SJSA1 (cell line): ENCODE results near the gene RUNX1. TPM values are rescaled to one million over a fixed set of nuclear protein-coding genes. Genes with fewer than 3 reads are reported as not detected.
A peak's percentile ranks its signal among the peaks of the same experiment; 100 is the strongest.
"Not testable (repeated sequence)": the region's sequence is repeated elsewhere in the genome, so short reads cannot be mapped to it uniquely, and the experiment has no call there.

ENCODE experiments used
- DNase-seq, 2 experiments: peaks; one replicate each; pipeline ENCODE4 v3.0.0-alpha.2; 2015 to 2020; ENCODE audit warnings: low spot score in 2 of 2, low read depth in 1 of 2
- H3K27ac ChIP-seq: fragments of 250-450 bp; sonication (Bioruptor Pico); 2 replicates; pipeline ENCODE4 v1.5.1; 2020; ENCODE audit warnings: mild to moderate bottlenecking, moderate library complexity
- H3K27me3 ChIP-seq: fragments of 250-450 bp; sonication (Bioruptor Pico); replicated peaks from 2 replicates; pipeline ENCODE4 v1.5.1; 2020; ENCODE audit warnings: mild to moderate bottlenecking, moderate library complexity
- H3K36me3 ChIP-seq: fragments of 250-450 bp; sonication (Bioruptor Pico); 2 replicates; pipeline ENCODE4 v1.5.1; 2020; ENCODE audit warnings: mild to moderate bottlenecking
- H3K4me1 ChIP-seq: fragments of 250-450 bp; sonication (Bioruptor Pico); replicated peaks from 2 replicates; pipeline ENCODE4 v1.6.1; 2021; ENCODE audit warnings: mild to moderate bottlenecking
- H3K4me3 ChIP-seq: fragments of 250-450 bp; sonication (Bioruptor Pico); 2 replicates; pipeline ENCODE4 v1.5.1; 2020; ENCODE audit warnings: mild to moderate bottlenecking
- H3K9me3 ChIP-seq: fragments of 250-450 bp; sonication (Bioruptor Pico); replicated peaks from 2 replicates; pipeline ENCODE4 v1.5.1; 2020; ENCODE audit warnings: mild to moderate bottlenecking
- total RNA-seq: library from RNA; depleted of rRNA; stranded (reverse); fragments of >200 nt; shearing (Covaris generic); gene quantifications from 2 replicates; pipeline ENCODE4 v1.2.3, GENCODE V29; 2014

The RUNX1 gene
- total RNA-seq, 1 experiment from 2014 or later, result 18.0 TPM

DNA sequence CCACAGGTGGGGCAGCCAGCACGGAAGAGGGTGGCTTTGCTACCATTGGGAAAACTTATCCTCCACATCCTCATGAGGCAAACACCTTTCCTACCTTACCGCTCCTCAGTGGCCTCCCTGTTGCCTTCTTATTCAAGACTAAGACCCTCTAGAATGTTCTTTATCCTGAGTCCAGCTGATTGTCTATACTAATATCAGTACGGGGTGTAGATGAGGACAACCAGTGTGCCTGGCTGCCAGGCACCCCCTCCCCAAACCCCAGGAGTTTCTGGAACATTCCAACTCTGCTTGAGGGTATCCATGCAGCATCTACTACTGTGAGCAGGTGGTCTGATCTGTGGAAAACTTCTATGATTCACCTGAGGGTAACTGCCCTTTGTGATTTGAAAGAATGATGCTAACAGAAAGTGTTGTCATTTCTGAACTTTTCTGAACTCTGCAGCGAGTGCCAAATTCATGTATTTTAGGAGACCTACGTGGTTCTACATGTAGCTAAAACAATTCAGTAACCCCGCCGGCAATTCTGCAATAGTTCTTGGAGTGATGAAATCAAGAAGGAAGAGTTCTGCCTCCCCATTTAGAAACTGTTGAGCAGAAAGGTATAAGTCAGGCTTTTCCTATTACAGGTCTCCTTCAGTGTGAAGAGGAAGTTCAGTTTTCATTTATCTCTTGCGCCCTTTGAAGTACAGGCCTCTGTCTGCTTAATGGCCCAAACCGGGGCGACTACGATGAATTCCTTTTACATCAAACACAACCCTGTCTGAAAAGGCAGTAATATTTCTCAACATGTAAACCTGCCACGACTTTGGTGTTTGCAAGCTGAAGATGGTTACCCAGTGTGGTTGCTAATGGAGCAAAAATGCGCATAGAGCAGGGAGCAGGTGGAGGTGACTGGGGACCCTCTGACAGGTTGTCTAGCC is 80.4 kb downstream of the RUNX1 start:
- no peak for DNase-seq
- no peaks in the 10 kb centered on the region for H3K27me3 ChIP-seq

GRCh38 chr21:34967509-34968289 is 81.4 kb downstream of the RUNX1 start:
- Histone ChIP-seq H3K27ac (peak overlapping the region; percentile 40), H3K36me3 (no peaks in the 10 kb centered on the region), H3K4me1 (peaks cover 41% of the 10 kb centered on the region), H3K27me3 (no peaks in the 10 kb centered on the region), H3K9me3 (no peaks in the 10 kb centered on the region), H3K4me3 (no peak overlapping the region)
- DNase-seq, result peak in 1 of 2 experiments; percentile 47

More for the DNA sequence above, 80.4 kb downstream of the RUNX1 start:
- no peak overlapping the region for H3K4me3 ChIP-seq
- H3K27ac ChIP-seq, result no peak overlapping the region
- no peaks in the 10 kb centered on the region for H3K36me3 ChIP-seq
- peaks cover 41% of the 10 kb centered on the region for H3K4me1 ChIP-seq
- H3K9me3 ChIP-seq, result no peaks in the 10 kb centered on the region

- H3K9me3 ChIP-seq, DNase-seq, H3K36me3 ChIP-seq, H3K27ac ChIP-seq, H3K27me3 ChIP-seq, H3K4me3 ChIP-seq: not testable (repeated sequence)
- H3K4me1 ChIP-seq, result peaks cover 49% of the 10 kb centered on the region
Measured at GRCh38 chr21:34966881-34967280, 82.2 kb downstream of the RUNX1 start.

DNA sequence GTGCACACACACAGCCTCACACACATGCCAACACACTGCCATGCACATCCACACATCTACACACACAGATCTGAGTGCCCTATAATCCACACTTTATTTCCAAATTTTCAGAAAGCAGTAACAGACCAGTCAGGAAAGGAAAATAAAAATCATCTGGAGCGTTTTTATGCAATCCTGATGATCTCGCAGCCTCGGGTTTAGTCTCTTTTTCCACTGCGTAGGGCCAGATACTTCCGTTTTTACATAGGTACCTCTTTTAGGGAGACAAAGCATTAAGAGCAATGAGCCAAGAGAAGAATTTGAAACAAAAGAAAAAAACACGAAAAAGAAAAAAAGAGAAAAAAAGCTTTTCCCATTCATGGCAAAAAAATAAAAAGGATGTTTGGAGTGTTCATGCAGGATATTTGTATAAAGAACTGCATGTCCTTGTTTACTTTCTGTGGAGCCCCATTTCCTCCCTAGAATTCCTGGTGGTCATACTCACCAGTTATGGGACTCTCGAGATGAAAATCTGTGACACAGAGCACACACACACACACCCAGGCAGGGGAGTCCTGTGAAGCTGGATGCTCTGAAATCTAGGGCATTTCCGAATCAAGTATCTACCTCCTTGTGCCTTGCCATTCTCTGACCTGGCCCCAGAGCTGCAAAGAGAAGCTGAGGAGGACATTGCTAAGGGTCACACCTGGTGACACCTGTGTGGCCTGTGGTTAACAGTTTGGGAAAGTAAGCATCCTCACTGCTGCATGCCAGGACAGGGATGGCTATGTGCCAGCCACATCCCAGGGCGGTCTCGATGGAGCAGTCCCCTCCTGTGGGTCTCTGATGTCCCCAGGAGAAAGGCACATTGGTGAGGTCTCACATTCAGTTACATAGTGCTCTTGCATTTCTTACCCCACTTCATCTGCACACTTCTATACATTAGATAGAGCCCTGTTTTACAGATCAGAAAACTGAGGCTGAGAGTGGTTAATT is 83.6 kb downstream of the RUNX1 start:
- H3K27me3 ChIP-seq, result no peaks in the 10 kb centered on the region
- H3K4me1 ChIP-seq, result peaks cover 58% of the 10 kb centered on the region
- peak overlapping the region; percentile 63 for H3K27ac ChIP-seq
- peak overlapping the region; percentile 8 for H3K4me3 ChIP-seq
- H3K9me3 ChIP-seq, result no peaks in the 10 kb centered on the region
- peak; percentile 87 to 94 for DNase-seq
- H3K36me3 ChIP-seq, result no peaks in the 10 kb centered on the region

DNA sequence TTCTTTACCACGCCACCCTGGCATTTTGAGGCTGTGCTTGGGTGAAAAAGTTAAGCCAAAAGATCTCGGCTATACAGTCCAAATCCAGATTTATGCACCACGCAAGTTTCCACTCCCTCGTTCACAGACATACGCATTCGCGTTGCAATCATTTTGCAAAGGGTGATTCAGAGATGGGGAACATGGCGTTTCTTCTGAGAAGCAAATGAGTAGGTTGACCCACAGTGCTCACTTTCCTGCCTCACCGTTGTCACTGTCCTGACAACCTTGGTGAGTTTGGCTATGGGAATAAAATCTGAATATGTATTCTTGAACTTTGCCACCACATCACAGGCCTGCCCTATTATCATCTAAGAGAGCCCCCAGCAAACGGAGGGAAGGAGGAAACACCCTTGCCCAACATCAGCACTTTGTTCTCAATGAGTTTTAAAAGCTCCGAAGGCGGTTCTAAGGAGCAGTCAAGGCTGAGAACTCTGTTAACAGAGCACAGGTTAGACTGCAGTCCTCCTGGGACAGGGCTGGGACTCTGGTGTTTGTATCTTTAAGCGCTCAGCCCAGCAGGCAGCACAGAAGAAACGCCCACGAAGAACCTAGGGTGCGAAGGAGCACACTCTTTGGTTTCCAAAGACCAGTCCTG is 86.4 kb downstream of the RUNX1 start:
- H3K4me1 ChIP-seq, result peaks cover 57% of the 10 kb centered on the region
- H3K27ac ChIP-seq, result no peak overlapping the region
- no peak overlapping the region for H3K4me3 ChIP-seq
- no peaks in the 10 kb centered on the region for H3K27me3 ChIP-seq
- H3K36me3 ChIP-seq, result no peaks in the 10 kb centered on the region
- no peak for DNase-seq
- no peaks in the 10 kb centered on the region for H3K9me3 ChIP-seq

DNA sequence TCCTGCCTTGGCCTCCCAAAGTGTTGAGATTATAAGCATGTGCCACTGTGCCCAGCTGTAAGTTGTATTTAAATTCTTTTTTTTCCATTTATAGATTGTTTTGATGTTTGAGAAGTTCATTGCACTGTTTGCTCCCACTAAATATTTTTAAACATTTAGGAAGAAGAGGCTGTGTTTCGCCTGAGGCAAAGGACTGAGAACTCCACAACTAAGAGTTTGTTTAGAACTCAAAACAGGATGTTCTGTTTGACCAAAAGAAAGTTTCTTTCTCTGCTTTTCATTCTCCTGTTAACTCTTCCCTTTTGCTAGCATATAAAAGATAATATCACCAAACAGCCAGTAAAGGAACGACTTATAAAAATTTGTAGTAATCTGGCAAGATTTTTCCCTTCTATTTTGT is 87.0 kb downstream of the RUNX1 start:
- Histone ChIP-seq H3K27me3 (no peaks in the 10 kb centered on the region), H3K4me1 (peaks cover 51% of the 10 kb centered on the region), H3K9me3 (no peaks in the 10 kb centered on the region), H3K36me3 (0 out of 2 replicates have a peak, but pooled peaks cover 4% of the 10 kb centered on the region), H3K4me3 (no peak overlapping the region), H3K27ac (0 out of 2 replicates have a peak overlapping the region, but pooled peaks have one; percentile 30)
- no peak for DNase-seq

DNA sequence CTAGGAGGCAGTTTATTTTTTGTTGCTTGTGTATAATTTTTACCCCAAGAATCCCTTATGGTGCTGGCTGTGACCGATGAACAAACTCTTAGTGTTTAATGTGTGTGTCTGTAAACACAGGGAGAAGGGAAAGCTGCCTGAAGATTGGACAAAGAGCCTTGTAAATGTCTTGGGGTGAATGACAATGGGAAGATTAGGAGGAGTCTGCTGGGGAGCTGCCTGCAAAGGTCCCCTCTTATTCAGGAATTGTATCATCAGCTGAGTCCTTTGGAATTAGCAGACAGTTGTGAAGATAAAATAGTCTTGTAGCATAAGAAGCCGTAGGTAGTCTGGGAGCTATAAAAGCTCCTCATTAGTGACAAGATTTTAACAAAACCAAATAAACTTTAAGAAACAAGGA is 88.4 kb downstream of the RUNX1 start:
- no peak overlapping the region for H3K27ac ChIP-seq
- H3K9me3 ChIP-seq, result 0 out of 2 replicates have a peak, but pooled peaks cover 3% of the 10 kb centered on the region
- H3K4me1 ChIP-seq, result peaks cover 42% of the 10 kb centered on the region
- no peak for DNase-seq
- peaks cover 7% of the 10 kb centered on the region; the same call in 1 of the 2 replicates for H3K36me3 ChIP-seq
- no peaks in the 10 kb centered on the region for H3K27me3 ChIP-seq
- no peak overlapping the region for H3K4me3 ChIP-seq

GRCh38 chr21:34959607-34960006 is 89.5 kb downstream of the RUNX1 start:
- DNase-seq, result no peak
- H3K4me1 ChIP-seq, result peaks cover 33% of the 10 kb centered on the region
- no peaks in the 10 kb centered on the region for H3K27me3 ChIP-seq
- no peak overlapping the region for H3K4me3 ChIP-seq
- H3K9me3 ChIP-seq, result 0 out of 2 replicates have a peak, but pooled peaks cover 3% of the 10 kb centered on the region
- H3K36me3 ChIP-seq, result peaks cover 7% of the 10 kb centered on the region; the same call in 1 of the 2 replicates
- H3K27ac ChIP-seq, result no peak overlapping the region

DNA sequence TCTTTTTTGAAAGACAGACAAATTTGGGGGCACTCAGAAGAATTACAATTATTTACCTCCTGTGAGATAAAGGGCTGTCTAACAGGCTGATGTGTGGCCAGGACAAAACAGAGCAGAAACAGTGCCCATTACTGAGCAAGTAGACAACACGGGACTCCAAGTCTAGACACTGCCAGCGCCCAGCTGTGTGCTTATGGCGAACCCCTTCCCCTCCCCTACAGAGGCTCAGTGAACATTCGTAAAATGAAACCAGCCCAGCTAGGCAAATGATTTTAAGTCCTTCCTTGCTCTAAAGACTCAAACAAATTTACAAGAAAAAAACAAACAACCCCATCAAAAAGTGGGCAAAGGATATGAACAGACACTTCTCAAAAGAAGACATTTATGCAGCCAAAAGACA is 91.1 kb downstream of the RUNX1 start:
- Histone ChIP-seq H3K4me1 (peaks cover 30% of the 10 kb centered on the region), H3K36me3 (peaks cover 7% of the 10 kb centered on the region; the same call in 1 of the 2 replicates), H3K9me3 (0 out of 2 replicates have a peak, but pooled peaks cover 3% of the 10 kb centered on the region), H3K27me3 (no peaks in the 10 kb centered on the region), H3K27ac (no peak overlapping the region), H3K4me3 (no peak overlapping the region)
- no peak for DNase-seq

GRCh38 chr21:34956416-34957316 is 92.4 kb downstream of the RUNX1 start:
- 0 out of 2 replicates have a peak, but pooled peaks cover 3% of the 10 kb centered on the region for H3K9me3 ChIP-seq
- H3K4me3 ChIP-seq, result no peak overlapping the region
- H3K27me3 ChIP-seq, result no peaks in the 10 kb centered on the region
- H3K4me1 ChIP-seq, result peaks cover 17% of the 10 kb centered on the region
- no peak for DNase-seq
- H3K27ac ChIP-seq, result no peak overlapping the region
- peaks cover 7% of the 10 kb centered on the region; the same call in 1 of the 2 replicates for H3K36me3 ChIP-seq

DNA sequence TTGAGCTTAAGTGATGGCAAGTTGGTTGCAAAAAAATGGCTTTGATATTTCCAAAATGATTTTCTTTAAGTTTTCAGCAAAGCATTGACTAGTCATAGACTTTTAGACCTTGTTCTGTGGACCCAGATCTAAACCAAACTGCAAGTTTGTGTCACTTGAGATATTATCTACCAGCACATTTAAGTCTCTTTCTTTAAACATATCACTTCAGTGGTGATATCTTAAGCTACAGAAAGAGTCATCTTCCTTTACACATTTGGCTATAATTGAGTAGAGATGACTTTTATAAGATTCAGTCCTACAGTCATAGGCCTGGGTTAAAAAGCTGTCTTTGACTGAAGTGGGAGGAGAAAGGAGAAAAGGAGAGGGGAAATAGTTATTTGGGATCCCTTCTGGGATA is 95.2 kb downstream of the RUNX1 start:
- no peaks in the 10 kb centered on the region for H3K27me3 ChIP-seq
- H3K27ac ChIP-seq, result no peak overlapping the region
- H3K4me3 ChIP-seq, result no peak overlapping the region
- peaks cover 7% of the 10 kb centered on the region; the same call in 1 of the 2 replicates for H3K36me3 ChIP-seq
- peaks cover 8% of the 10 kb centered on the region for H3K4me1 ChIP-seq
- H3K9me3 ChIP-seq, result 0 out of 2 replicates have a peak, but pooled peaks cover 3% of the 10 kb centered on the region
- no peak for DNase-seq

- H3K9me3 ChIP-seq, result 0 out of 2 replicates have a peak, but pooled peaks cover 3% of the 10 kb centered on the region
- no peak overlapping the region for H3K27ac ChIP-seq
- H3K27me3 ChIP-seq, result no peaks in the 10 kb centered on the region
- peaks cover 7% of the 10 kb centered on the region; the same call in 1 of the 2 replicates for H3K36me3 ChIP-seq
- no peak overlapping the region for H3K4me3 ChIP-seq
- peaks cover 8% of the 10 kb centered on the region for H3K4me1 ChIP-seq
- DNase-seq, result no peak
Measured at GRCh38 chr21:34952701-34953100, 96.4 kb downstream of the RUNX1 start.
